Measurements from ENCODE around the gene LRRFIP1. TPM values are rescaled to one million over a fixed set of nuclear protein-coding genes. Genes with fewer than 3 reads are reported as not detected.

The LRRFIP1 gene
- total and polyA plus RNA-seq, 2 of the 13 experiments (the other 11 are each of a cell fraction or from before 2014, with no cell fraction given) = 15.9 to 40.5 TPM

- TF ChIP-seq ZNF574 (CRISPR knock-in tag; IDR thresholded peaks at IDR 0.05) (peak; percentile 34; the same call in 1 of the 2 replicates), WIZ (CRISPR knock-in tag; IDR thresholded peaks at IDR 0.05) (no peak), MAZ (IDR thresholded peaks at IDR 0.05; ENCODE audit: borderline replicate concordance, low read depth, low read length) (0 out of 2 replicates have a peak, but pooled peaks have one; percentile 12), MAZ (CRISPR knock-in tag; IDR thresholded peaks at IDR 0.05; ENCODE audit: low read depth) (no peak), TEAD3 (CRISPR knock-in tag; optimal IDR thresholded peaks at IDR 0.05; ENCODE audit: borderline replicate concordance) (peak; percentile 58), IRF2 (CRISPR knock-in tag; IDR thresholded peaks at IDR 0.05) (0 out of 2 replicates have a peak, but pooled peaks have one; percentile 37), SAP130 (CRISPR knock-in tag; IDR thresholded peaks at IDR 0.05; ENCODE audit: low read depth) (peak; percentile 49), PITX1 (CRISPR knock-in tag; IDR thresholded peaks at IDR 0.05) (0 out of 2 replicates have a peak, but pooled peaks have one; percentile 32), NFE2L1 (CRISPR knock-in tag; IDR thresholded peaks at IDR 0.05; ENCODE audit: borderline replicate concordance) (no peak), ETV5 (CRISPR knock-in tag; IDR thresholded peaks at IDR 0.05; ENCODE audit: borderline replicate concordance) (peak; percentile 51; the same call in 1 of the 2 replicates), PHF21A (CRISPR knock-in tag; IDR thresholded peaks at IDR 0.05) (no peak), STAG1 (CRISPR knock-in tag; IDR thresholded peaks at IDR 0.05) (peak; percentile 67)
- TF ChIP-seq, protein P1, sequence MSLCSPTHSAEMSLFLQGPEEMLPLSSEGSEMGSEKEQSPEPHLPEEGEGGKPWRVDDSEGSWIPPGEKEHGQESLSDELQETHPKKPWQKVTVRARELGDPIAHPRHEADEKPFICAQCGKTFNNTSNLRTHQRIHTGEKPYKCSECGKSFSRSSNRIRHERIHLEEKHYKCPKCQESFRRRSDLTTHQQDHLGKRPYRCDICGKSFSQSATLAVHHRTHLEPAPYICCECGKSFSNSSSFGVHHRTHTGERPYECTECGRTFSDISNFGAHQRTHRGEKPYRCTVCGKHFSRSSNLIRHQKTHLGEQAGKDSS (CRISPR knock-in tag; IDR thresholded peaks at IDR 0.05; ENCODE audit: borderline replicate concordance, low read depth) = peak; percentile 50; the same call in 1 of the 2 replicates
These were observed 58.0 kb downstream of the LRRFIP1 start (continued) for GRCh38 chr2:237685408-237685807.

Measured in HepG2 (cell line).